GM12865 (cell line): ENCODE data around the gene IFNA7.
A peak's percentile ranks its signal among the peaks of the same experiment; 100 is the strongest.

Experiments
- DNase-seq: peaks from one replicate; pipeline ENCODE4 v3.0.0; 2010; ENCODE audit warnings: low read depth
- H3K4me3 ChIP-seq: 2 replicates; pipeline ENCODE4 v1.5.1; 2011; ENCODE audit warnings: mild to moderate bottlenecking, low read depth, low read length, control low read depth
- TF ChIP-seq, protein P1 (sequence below): IDR thresholded peaks from 2 replicates; pipeline ENCODE4 v1.5.1; 2011; ENCODE audit warnings: low read length, control low read depth, low read depth, inconsistent platforms; ENCODE audit not compliant: insufficient read depth; ENCODE audit errors: missing control alignments

Gene IFNA7

DNA sequence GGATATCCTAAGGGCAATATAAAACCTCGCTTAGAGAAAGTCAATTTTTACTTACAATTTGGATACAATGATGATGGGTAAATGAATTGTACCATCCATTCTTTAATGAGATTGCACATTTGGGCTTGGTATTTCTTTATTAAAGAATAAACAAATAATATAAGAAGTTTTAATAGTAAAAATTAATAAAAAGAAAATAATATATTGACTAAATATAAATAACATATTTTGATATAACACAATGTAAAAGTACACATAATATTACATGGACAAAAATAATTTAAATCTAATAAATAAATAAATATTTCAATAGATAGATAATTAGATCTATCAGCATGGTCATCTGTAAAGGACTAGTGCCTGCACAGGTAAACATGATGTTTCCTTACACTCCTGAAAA, 36.5 kb downstream of the IFNA7 start:
- DNase-seq, result no peak
- TF ChIP-seq, protein P1, sequence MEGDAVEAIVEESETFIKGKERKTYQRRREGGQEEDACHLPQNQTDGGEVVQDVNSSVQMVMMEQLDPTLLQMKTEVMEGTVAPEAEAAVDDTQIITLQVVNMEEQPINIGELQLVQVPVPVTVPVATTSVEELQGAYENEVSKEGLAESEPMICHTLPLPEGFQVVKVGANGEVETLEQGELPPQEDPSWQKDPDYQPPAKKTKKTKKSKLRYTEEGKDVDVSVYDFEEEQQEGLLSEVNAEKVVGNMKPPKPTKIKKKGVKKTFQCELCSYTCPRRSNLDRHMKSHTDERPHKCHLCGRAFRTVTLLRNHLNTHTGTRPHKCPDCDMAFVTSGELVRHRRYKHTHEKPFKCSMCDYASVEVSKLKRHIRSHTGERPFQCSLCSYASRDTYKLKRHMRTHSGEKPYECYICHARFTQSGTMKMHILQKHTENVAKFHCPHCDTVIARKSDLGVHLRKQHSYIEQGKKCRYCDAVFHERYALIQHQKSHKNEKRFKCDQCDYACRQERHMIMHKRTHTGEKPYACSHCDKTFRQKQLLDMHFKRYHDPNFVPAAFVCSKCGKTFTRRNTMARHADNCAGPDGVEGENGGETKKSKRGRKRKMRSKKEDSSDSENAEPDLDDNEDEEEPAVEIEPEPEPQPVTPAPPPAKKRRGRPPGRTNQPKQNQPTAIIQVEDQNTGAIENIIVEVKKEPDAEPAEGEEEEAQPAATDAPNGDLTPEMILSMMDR, result no peak
- H3K4me3 ChIP-seq, result no peak overlapping the region

DNA sequence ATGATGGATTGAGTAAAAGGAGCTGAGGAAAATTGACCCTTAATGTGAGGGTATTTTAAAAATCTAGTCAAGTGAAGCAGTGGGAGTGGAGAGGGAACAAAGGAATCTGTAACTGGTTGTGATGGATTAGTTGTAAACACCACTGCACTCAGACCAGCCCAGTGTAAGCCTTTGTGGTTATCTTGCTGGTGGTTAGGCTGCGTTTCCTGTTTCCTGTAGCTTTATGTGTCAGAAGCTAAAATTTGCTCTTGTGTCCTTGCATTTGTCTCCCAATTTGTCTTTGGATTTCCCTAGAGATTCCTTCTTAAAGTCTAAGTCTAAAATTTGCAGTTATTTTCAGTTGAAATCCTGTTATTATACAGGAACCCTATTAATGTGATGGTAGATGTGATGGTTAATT, 41.8 kb downstream of the IFNA7 start:
- no peak overlapping the region for H3K4me3 ChIP-seq
- TF ChIP-seq, protein P1, result no peak
- DNase-seq, result peak; percentile 75

DNA sequence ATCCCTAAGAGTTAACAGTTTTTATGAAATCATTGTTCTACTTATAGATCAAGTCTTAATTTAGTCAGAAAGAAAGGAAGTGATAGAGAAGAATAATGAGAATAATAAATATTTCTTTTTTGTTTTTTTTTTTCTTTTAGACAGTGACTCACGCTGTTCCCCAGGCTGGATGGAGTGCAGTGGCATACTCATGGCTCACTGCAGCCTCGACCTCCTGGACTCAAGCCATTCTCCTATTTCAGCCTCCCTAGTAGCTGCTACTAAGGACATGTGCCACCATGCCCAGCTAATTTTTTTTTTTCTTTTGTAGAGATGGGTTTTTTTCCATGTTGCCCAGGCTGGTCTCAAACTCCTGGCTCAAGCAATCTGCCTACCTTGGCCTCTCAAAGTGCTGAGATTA, 46.5 kb downstream of the IFNA7 start:
- H3K4me3 ChIP-seq, result no peak overlapping the region
- no peak for DNase-seq
- TF ChIP-seq, protein P1, result no peak

DNA sequence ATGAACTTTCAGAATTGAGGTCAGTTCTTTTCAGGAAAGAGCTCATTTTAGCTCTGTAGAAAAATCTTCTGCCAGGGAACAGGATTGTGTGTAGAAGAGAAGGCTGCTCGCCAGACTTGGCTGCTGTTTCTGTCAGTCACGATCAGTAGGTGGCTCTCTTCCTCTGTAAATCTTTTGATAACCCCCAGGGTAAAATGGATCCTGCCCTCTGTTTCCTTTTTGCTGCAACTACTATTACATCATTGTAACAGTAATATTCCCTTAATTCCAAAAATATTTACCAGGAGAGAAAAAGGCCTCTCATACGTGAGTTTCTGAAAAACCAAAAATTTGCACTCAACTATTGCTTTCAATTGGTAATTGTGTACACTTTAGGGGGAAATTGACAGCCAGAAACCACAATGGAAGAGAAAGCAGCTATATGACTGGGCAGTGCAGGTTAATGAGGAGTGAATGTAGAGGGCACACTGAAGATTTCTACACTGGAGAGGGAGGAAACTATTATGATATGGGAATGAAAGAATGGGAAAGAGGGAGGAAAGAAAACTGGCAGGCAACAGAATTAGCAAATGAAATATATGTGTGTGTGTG, 47.9 kb downstream of the IFNA7 start:
- DNase-seq, result peak; percentile 46
- TF ChIP-seq, protein P1, result peak; percentile 36
- no peak overlapping the region for H3K4me3 ChIP-seq

DNA sequence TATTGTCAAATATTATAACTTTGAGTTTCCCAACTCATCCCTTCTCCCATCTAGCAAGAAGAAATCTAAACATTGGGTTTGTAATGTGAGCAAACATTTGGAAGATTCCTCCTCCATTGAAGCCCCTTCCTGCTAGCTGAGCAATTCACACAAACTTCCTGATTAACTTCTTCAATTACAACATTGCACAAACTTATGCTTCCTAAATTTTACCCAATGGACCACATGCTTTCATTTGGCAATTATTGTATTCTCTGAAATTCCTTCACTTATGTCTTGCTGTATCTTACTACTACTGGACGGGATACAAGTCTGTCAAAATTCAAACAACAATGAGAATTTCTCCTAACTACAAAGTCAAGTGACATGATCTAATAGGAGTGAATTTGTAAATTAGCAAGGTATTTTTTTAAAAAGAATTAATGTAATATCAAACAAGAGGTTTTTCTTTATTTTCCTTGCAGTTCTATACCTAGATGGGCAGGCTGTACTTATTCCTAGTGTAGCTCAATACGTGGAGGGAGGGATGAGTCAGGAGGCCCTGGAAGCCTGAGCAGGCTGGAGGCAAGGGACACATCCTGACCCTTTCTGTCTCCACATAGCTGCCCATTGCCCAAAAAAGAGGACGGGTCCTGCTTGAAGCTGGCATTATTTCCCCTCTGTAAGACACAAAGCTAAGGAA, 48.5 kb downstream of the IFNA7 start:
- TF ChIP-seq, protein P1, result no peak
- H3K4me3 ChIP-seq, result no peak overlapping the region
- DNase-seq, result no peak
